RPMI7951 (cell line): ENCODE data around the gene PCDHGA1. TPM values are rescaled to one million over a fixed set of nuclear protein-coding genes. Genes with fewer than 3 reads are reported as not detected.
"Not testable (repeated sequence)": the region's sequence is repeated elsewhere in the genome, so short reads cannot be mapped to it uniquely, and the experiment has no call there.

Experiments
- DNase-seq: peaks from one replicate; pipeline ENCODE4 v3.0.0-alpha.2; 2012; ENCODE audit warnings: low read depth
- total RNA-seq: library from RNA; depleted of rRNA; stranded (reverse); fragments of >200 nt; shearing (Covaris generic); gene quantifications from 2 replicates; pipeline ENCODE4 v1.2.3, GENCODE V29; 2014; rRNA removed

Gene PCDHGA1
- 3.3 and 3.7 TPM in 2 replicates for total RNA-seq

DNA sequence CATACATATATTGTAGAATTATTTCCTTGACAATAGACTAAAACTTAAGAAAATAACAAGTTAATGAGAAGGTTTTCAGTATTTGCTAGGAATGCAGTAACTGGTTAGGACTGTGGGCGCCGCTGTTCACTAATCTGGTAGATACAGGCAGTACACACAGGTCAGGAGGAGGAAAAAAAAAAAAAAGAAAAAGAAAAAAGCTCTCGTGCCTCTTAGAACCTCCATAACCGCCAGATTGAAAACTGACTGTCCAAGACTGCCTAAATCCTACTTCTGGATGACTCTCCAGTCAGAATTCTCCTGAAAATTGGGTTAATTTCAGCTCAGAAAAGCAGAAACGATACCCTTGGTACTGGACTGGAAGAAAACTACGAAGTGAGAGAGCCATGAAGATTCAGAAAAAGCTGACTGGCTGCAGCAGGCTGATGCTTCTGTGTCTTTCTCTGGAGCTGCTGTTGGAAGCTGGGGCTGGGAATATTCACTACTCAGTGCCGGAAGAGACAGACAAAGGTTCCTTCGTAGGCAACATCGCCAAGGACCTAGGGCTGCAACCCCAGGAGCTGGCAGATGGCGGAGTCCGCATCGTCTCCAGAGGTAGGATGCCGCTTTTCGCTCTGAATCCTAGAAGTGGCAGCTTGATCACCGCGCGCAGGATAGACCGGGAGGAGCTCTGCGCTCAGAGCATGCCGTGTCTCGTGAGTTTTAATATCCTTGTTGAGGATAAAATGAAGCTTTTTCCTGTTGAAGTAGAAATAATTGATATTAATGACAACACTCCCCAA is at the start of gene PCDHGA1:
Gene PCDHGA1 (plus strand): TSS at position 216 of the 782 bp plus-strand sequence.
- DNase-seq: peak; percentile 72

DNA sequence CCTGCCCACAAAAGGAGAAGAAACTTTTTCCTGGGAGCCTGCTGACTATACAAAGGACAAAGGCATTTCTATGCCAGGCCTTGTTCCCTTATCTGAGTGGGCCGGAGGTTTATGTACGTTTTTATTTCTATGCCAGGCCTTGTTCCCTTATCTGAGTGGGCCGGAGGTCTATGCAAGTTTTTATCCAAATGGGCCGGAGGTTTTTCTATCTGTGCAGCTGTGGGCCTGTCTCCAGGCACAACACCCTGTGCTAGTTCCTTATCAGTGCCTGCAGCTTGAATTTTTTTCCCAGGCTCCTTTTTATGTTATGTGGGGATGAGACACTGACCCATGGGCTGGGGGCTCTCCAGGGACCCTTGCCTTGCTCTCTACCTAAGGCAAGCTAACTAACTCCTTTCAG is 31.9 kb upstream of the PCDHGA1 start:
- DNase-seq: no peak

DNA sequence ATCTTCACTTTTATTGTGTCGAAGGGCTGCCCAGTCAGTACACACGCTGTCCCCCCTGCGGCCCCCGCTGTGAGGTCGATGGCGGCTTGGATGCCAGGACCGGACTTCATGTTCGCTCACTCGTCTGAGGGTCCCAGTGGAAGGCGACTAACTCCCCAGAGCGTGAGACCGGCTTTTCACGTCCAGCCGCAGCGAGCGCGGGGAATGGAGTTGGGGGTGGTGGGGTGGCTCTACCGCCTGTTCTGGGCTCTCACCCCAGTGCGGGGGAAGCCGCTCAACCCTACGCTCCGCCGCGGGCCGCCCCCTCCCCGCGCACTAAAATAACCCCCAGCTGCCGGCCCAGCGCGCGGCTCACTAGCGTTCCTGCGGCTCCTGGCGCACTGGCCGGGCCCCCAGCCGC is 26.6 kb upstream of the PCDHGA1 start, which contains the start of gene SLC25A2:
Gene SLC25A2 (minus strand): TSS at position 294 of the 400 bp plus-strand sequence. CDS start 184 bp downstream, at position 110.
- DNase-seq: no peak

- no peak for DNase-seq
Observed at GRCh38 chr5:141306630-141307029, 23.7 kb upstream of the PCDHGA1 start.

- DNase-seq: no peak
Observed at GRCh38 chr5:141313711-141314110, 16.6 kb upstream of the PCDHGA1 start.

GRCh38 chr5:141316963-141317362 is 13.4 kb upstream of the PCDHGA1 start:
- not testable (repeated sequence) for DNase-seq

DNA sequence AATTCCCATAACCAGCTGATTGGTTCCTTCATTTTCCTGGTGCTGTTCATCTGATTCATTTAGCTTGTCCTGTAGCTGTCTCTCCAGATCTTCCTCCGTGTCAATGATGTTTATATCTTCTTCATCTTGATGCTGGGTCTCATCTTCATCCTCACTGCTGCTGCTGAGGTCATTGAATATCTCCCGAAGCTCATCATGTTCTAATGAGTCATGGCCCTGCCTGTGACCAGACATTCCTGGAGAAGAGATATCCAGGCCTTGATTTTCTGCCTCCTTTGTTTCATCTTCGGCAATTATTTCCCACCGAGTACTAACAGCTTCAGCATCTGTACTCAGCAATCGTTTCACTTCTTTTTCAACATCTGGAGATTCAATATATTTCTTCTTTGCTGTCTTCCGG is 11.1 kb upstream of the PCDHGA1 start:
- no peak for DNase-seq

- peak; percentile 5 for DNase-seq
Observed at GRCh38 chr5:141319699-141320098, 10.6 kb upstream of the PCDHGA1 start.

- DNase-seq: peak; percentile 88
Observed at GRCh38 chr5:141320225-141321169, 9.8 kb upstream of the PCDHGA1 start, which contains the start of gene TAF7. Gene TAF7 (minus strand): TSS chr5:141320784. CDS start chr5:141320044, 740 bp downstream.

DNA sequence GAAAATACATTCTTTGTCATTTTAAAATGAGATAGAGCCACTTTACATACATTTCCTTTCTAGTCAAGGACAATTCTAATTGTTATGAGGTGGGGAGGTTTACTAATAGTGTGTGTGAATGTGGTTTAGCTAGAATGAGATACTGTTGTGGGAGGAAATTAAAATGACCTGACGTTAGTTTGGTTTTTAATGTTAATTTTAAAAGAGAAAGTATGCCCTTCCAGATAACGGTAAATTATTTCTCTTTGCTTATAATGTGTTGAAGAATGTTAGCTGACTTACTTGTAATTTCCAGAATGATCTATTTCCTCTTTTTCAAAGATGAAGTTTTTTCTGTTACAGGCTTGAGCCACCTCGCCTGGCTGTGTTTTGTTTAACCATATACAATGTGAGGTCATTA is 8.1 kb upstream of the PCDHGA1 start:
- DNase-seq: no peak

DNA sequence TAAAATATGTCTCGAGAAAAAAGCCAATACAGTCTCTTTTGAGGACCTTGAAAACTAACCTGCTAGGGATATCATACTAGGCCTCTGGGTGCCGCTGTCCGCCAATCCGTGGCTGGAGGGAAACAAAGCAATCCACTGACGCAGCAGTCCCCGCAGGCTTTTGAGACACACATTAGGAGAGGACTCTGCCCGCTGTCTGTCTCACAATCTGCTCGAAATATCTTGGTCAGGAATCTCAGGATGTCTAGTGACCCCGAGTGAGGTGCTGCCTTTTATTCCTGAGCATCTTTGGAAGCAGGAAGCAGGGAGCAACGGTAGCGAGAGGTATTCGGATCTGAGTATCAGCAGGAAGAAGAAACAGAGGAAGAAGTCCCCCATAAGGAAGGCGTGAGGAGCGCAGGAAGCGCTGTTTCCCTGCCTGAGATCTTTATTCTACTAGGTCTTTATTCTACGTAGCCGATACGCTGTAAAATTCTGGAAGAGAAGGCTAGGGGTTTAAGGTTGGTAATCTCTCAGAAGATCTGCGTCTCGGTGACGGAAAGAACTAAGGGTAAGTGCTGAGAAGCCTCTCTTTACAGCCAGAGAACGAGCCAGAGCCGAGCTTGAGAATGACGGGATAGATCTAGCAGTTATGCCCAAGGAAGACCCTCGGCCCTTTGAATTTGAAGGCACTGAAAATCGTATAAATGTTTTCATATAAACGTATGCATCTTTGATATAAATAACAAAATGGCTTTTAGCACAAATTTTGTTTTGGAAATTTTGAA is 4.0 kb upstream of the PCDHGA1 start:
- DNase-seq: peak; percentile 81

- DNase-seq: peak; percentile 18
Observed at GRCh38 chr5:141328231-141328630, 2.1 kb upstream of the PCDHGA1 start.

DNA sequence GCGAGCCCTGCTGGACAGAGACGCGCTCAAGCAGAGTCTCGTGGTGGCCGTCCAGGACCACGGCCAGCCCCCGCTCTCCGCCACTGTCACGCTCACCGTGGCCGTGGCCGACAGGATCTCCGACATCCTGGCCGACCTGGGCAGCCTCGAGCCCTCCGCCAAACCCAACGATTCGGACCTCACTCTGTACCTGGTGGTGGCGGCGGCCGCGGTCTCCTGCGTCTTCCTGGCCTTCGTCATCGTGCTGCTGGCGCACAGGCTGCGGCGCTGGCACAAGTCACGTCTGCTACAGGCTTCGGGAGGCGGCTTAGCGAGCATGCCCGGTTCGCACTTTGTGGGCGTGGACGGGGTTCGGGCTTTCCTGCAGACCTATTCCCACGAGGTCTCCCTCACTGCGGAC is 2.3 kb downstream of the PCDHGA1 start:
- not testable (repeated sequence) for DNase-seq

- peak; percentile 72 for DNase-seq
Observed at GRCh38 chr5:141338538-141339306, 8.4 kb downstream of the PCDHGA1 start, which contains the start of gene PCDHGA2. Gene PCDHGA2 (plus strand): TSS chr5:141338760.

DNA sequence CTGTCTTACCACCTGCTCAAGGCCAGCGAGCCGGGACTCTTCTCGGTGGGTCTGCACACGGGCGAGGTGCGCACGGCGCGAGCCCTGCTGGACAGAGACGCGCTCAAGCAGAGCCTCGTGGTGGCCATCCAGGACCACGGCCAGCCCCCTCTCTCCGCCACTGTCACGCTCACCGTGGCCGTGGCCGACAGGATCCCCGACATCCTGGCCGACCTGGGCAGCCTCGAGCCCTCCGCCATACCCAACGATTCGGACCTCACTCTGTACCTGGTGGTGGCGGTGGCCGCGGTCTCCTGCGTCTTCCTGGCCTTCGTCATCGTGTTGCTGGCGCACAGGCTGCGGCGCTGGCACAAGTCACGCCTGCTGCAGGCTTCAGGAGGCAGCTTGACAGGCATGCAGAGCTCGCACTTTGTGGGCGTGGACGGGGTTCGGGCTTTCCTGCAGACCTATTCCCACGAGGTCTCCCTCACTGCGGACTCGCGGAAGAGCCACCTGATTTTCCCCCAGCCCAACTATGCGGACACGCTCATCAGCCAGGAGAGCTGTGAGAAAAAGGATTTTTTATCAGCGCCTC is 10.6 kb downstream of the PCDHGA1 start:
- not testable (repeated sequence) for DNase-seq

DNA sequence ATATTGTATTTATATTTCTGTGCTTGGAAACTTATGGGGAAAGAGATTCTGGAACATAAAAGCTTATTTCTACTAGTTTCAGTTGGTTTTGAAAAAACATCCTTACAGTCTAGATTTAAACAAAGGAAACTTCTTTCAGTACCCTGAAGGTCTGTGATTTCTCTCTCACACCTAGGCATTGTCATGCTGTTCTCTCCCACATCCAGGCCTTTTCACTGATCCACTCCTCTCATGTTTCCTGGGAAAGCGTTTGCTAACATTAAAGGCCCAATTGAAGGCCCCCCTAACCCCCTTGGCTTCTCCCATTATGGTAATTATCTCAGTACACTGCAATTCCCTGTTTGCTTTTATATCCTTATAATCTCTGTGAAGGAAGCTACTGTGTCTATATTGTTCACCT is 12.5 kb downstream of the PCDHGA1 start:
- DNase-seq: no peak

GRCh38 chr5:141343242-141343952 is 13.1 kb downstream of the PCDHGA1 start, which contains the start of gene PCDHGA3:
Gene PCDHGA3 (plus strand): TSS chr5:141343829. CDS start chr5:141344034, 205 bp downstream.
- no peak for DNase-seq

DNA sequence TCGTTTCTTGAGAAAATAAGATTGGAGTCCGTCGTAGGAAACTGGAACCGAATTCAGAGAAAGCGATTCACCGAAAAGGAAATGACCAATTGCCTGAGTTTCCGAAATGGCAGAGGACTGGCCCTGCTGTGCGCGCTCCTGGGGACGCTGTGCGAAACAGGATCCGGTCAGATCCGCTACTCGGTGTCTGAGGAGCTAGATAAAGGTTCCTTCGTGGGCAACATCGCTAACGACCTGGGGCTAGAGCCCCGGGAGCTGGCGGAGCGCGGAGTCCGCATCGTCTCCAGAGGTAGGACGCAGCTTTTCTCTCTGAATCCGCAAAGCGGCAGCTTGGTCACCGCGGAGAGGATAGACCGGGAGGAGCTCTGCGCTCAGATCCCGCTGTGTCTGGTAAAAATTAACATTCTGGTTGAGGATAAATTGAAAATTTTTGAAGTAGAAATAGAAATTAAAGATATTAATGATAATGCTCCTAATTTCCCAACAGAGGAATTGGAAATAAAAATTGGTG is 13.7 kb downstream of the PCDHGA1 start:
- no peak for DNase-seq

DNA sequence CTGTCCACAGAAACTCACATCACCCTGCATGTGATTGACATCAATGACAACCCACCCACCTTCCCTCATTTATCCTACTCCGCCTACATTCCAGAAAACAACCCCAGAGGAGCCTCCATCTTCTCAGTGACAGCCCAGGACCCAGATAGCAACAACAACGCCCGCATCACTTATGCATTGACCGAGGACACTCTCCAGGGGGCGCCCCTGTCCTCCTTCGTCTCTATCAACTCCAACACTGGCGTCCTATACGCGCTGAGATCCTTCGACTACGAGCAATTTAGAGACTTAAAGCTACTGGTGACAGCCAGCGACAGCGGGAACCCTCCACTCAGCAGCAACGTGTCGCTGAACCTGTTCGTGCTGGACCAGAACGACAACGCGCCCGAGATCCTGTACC is 15.0 kb downstream of the PCDHGA1 start:
- no peak for DNase-seq
